Effector memory CD4-positive, alpha-beta T cell (primary cell): ENCODE data around the gene RBMY1F.
"Not testable (repeated sequence)": the region's sequence is repeated elsewhere in the genome, so short reads cannot be mapped to it uniquely, and the experiment has no call there.

Experiments
- DNase-seq, 3 donors: peaks; one replicate each; pipeline ENCODE4 v3.0.0-alpha.2; 2020
- H3K27ac ChIP-seq: 2 replicates; pipeline ENCODE4 v1.7.0; 2013; ENCODE audit warnings: mild to moderate bottlenecking, low read length, moderate library complexity; ENCODE audit not compliant: insufficient read depth, poor library complexity, severe bottlenecking
- H3K27me3 ChIP-seq: replicated peaks from 2 replicates; pipeline ENCODE4 v1.7.0; 2013; ENCODE audit warnings: mild to moderate bottlenecking, low read length; ENCODE audit not compliant: insufficient read depth, control insufficient read depth, poor library complexity, severe bottlenecking
- H3K36me3 ChIP-seq: 2 replicates; pipeline ENCODE4 v1.7.0; 2013; ENCODE audit warnings: mild to moderate bottlenecking, low read length, moderate library complexity; ENCODE audit not compliant: control insufficient read depth, insufficient read depth
- H3K4me1 ChIP-seq: 2 replicates; pipeline ENCODE4 v1.7.0; 2013; ENCODE audit warnings: low read length, mild to moderate bottlenecking; ENCODE audit not compliant: control insufficient read depth, insufficient read depth, poor library complexity, severe bottlenecking
- H3K4me3 ChIP-seq: 2 replicates; pipeline ENCODE4 v1.7.0; 2013; ENCODE audit warnings: low read length, low read depth, mild to moderate bottlenecking; ENCODE audit not compliant: insufficient read depth, poor library complexity, severe bottlenecking
- H3K9me3 ChIP-seq: 2 replicates; pipeline ENCODE4 v1.7.0; 2013; ENCODE audit warnings: mild to moderate bottlenecking, low read length, moderate library complexity; ENCODE audit not compliant: control insufficient read depth
- total RNA-seq, 3 donors: gene quantifications; one replicate each; lab custom pipeline; 2026; lab: John Stamatoyannopoulos, UW

The RBMY1F gene
- 0 reads per million in 3 donors for total RNA-seq

DNA sequence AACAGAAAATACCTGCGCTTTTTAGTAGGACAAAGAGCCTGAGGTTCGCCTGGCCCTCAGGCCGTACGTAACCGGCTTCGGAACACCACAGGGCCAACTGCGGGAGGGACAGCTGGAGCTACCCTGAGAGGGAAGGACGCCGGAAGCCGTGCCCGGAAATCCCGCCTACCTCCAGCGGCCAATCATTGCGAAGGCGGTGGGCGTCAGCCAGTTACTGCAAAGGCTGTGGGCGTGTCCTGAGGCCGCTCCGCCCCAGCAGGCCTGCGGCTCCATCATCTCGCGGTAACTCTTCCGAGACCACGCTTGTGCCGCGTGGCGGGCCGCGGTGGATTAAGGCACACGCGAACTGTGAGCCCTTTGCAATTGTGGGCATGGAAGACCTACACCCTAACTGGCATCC, at the start of gene RBMY1F:
TSS of gene RBMY1F (minus strand) at position 101 of the 400 bp plus-strand sequence. CDS start 1,954 bp downstream, outside the sequence.
- not testable (repeated sequence) for H3K9me3 ChIP-seq, H3K27ac ChIP-seq, H3K36me3 ChIP-seq, H3K4me3 ChIP-seq, H3K4me1 ChIP-seq, DNase-seq, H3K27me3 ChIP-seq

DNA sequence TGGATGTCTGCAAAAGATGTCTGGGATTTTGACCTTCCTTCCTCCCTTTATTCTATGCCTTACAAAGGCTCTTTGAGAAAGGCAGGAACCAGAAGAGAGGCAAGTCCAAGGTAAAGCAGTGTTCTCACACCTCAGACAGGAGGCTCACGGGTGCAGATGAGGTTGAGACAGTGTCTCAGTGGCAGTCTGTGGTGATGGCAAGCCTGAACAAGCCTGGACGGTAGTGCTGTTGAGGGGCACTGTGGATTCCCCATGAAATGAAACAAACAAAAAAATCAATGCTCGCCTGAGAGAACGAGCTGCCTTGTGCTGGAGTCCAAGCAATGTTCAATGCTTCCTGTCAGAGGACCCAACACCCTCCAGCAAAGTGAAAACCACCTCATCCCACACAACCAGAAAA, 31.6 kb downstream of the RBMY1F start:
- DNase-seq, H3K27me3 ChIP-seq, H3K36me3 ChIP-seq: not testable (repeated sequence)

DNA sequence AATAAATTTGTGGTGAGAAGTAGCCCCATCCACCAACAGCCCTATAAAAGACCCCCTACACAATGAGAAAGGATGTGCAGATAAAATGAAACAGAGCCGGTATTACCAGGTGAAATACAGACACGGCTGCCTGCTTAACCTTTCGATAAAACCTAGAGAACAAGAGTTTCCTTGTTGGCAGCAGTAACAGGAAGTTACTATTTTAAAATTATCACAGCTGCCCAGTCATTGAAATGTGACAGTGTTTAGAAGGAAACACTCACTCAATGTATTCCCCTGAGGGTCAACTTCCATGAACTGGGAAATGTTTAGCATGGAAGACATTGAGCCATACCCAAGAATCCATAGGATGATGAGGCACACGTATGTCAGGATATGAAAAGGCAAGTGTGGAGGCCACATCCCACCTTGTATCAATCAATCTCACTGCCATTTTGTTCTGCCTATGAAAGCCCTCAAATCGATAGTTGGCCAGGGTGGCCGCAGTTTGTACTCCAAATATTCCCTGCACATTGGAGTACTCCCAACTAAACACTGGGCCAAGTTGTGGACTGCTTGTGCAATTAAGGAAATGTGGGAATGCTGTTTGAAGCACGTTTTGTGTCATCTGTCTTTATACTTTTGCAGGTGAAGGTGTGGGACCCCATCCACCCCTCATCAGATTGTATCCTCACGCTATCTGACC, 41.6 kb downstream of the RBMY1F start:
- not testable (repeated sequence) for H3K27me3 ChIP-seq, DNase-seq, H3K27ac ChIP-seq, H3K4me3 ChIP-seq, H3K9me3 ChIP-seq, H3K4me1 ChIP-seq, H3K36me3 ChIP-seq

More for the DNA sequence above, 31.6 kb downstream of the RBMY1F start:
- not testable (repeated sequence) for H3K9me3 ChIP-seq, H3K4me3 ChIP-seq, H3K4me1 ChIP-seq, H3K27ac ChIP-seq

DNA sequence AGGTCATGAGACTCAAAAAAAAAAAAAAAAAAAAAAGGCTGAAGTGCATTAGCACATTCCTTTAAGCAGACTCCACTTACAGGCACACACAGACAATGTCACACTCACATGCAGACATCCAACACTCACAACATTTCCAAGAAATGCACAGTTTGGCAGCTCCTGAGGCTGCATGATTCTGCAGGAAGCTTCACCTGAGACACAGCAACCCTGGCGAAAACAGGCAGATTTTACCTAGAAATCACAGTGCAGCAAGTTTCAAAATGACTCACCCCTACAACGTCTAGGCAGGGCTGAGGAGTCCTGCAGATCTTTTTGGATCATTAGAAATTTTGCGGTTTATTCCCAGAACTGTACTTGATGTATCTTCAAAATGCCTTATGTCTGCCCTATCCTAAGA, 48.0 kb downstream of the RBMY1F start:
- not testable (repeated sequence) for DNase-seq, H3K27ac ChIP-seq, H3K4me3 ChIP-seq, H3K4me1 ChIP-seq, H3K36me3 ChIP-seq, H3K9me3 ChIP-seq, H3K27me3 ChIP-seq

DNA sequence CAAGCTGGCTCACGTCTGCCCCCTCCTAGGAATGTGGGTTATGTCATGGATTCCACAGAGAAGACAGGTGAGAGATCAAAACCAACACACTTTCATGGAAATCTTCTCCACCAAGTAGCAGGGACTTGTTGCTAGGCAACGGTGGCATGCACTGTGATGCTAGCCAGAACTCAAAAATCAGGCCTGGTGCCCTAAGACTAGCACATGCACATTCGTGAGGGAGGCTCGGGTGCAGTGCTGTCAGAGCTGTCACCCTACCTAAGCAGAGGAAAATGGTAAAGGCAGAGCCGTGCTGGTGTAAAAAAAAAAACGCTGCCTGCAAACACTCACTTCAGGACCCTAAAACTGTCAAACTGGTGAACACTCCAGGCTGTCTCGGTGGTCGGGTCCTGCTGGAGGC, 52.2 kb downstream of the RBMY1F start:
- not testable (repeated sequence) for DNase-seq, H3K27me3 ChIP-seq, H3K36me3 ChIP-seq, H3K4me1 ChIP-seq, H3K9me3 ChIP-seq, H3K4me3 ChIP-seq, H3K27ac ChIP-seq
